Adipose tissue (tissue), 3 donors: ENCODE measurements around the gene CGNL1. TPM values are rescaled to one million over a fixed set of nuclear protein-coding genes. Genes with fewer than 3 reads are reported as not detected.

Experiments used
- H3K27ac ChIP-seq: one replicate; pipeline ENCODE4 v1.5.1; 2013; ENCODE audit warnings: low read depth, low read length
- WGBS, 3 donors: extraction: QIAGEN DNeasy Blood & Tissue Kit; methylation state at CpG; one replicate each; pipeline ENCODE4 v1.1.7; 2013; 5-methylcytosine and 5-hydroxymethylcytosine counted together
- polyA plus RNA-seq, 3 donors: library from polyadenylated mRNA; stranded (reverse); fragments of 200-250 nt; gene quantifications; one replicate each; pipeline ENCODE4 v1.2.3, GENCODE V29; 2013
- donor health status: healthy with polysubstance abuse.
- donor health status: Bipolar disorder and iron deficiency.
- donor health status: healthy.

CGNL1 gene
- polyA plus RNA-seq, 3 donors, result 2.2 to 12.9 (median 10.3) TPM

DNA sequence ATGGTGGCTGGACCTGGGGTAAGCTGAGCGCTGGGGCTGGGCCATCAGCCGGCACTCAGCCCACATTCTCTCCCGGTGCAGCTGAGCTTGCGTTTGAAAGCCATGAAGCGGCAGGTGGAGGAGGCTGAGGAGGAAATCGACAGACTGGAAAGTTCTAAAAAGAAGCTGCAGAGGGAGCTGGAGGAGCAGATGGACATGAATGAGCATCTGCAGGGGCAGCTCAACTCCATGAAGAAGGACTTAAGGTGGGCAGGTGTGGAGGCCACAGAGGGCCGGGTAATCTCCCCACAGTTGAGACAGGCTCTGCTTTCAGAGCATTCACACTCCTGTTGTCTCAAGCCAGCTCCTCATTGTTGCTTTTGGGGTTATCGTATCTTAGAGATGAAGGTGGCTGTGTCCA lies 169.7 kb downstream of the CGNL1 start:
- WGBS, 3 donors, result 90 to 93% (median 93%) methylated on average over 8 of the region's 8 CpGs
- H3K27ac ChIP-seq, result no peak overlapping the region

GRCh38 chr15:57547243-57547755 lies 171.0 kb downstream of the CGNL1 start:
- H3K27ac ChIP-seq, result no peak overlapping the region
- 87 to 89% (median 88%) methylated on average over 11 of the region's 11 CpGs for WGBS, 3 donors

DNA sequence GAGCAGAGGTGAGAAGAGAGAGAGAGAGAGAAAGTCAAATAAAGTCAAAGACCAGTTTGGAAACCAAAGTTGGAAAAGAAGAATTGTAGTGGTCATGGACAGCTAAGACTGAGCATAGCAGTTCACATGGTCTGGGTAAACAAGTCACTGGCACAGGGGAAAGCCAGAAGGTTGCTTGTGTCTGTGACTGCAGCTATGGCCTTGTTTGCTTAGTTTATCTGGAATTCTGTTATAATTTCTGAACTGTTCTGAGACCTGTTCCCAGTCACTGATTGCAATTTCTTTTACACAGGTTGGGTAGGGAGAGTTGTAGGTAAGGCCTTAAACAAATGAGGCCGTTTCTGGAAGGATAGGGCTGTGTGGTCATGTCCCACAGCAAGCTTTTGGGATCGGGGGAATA lies 172.0 kb downstream of the CGNL1 start:
- 35 to 79% (median 78%) methylated on average over 2 of the region's 2 CpGs for WGBS, 3 donors
- H3K27ac ChIP-seq, result no peak overlapping the region

GRCh38 chr15:57548835-57549234 lies 172.5 kb downstream of the CGNL1 start:
- 61 to 76% (median 72%) methylated on average over 5 of the region's 5 CpGs for WGBS, 3 donors
- H3K27ac ChIP-seq, result no peak overlapping the region

DNA sequence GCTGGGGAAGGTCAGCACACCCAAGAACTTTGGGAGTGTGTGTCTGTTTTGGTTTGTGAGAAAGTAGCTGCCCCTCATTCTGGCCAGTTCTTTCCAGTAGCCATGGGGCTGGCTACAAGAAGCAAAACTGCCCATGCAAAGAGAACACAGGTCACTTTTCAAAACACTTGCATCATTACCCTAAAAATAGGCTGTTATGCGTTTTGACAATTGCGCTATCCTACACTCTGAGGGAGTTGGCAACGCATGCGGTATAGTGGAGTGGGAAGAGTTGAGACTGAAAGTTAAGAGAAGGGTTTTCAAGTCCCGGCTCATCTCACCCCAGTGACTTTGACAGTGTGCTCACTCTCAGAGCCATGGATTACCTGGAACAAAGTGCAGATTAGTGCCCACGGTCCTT lies 173.6 kb downstream of the CGNL1 start:
- no peak overlapping the region for H3K27ac ChIP-seq

GRCh38 chr15:57550640-57551039 lies 174.3 kb downstream of the CGNL1 start:
- no peak overlapping the region for H3K27ac ChIP-seq
- WGBS, 3 donors, result 45 to 52% (median 50%) methylated on average over 4 of the region's 4 CpGs

More for the DNA sequence above, 173.6 kb downstream of the CGNL1 start:
- 74 to 83% (median 79%) methylated on average over 6 of the region's 6 CpGs for WGBS, 3 donors

- no peak overlapping the region for H3K27ac ChIP-seq
Measured at GRCh38 chr15:57551715-57552677, 175.7 kb downstream of the CGNL1 start.

GRCh38 chr15:57552678-57553334 lies 176.5 kb downstream of the CGNL1 start:
- 87 to 91% (median 90%) methylated on average over 8 of the region's 8 CpGs for WGBS, 3 donors
- H3K27ac ChIP-seq, result no peak overlapping the region

More at GRCh38 chr15:57551715-57552677, 175.7 kb downstream of the CGNL1 start:
- 65 to 68% (median 65%) methylated on average over 16 of the region's 16 CpGs for WGBS, 3 donors

GRCh38 chr15:57553526-57553925 lies 177.2 kb downstream of the CGNL1 start:
- no peak overlapping the region for H3K27ac ChIP-seq
- 92 to 97% (median 95%) methylated on average over 5 of the region's 5 CpGs for WGBS, 3 donors

DNA sequence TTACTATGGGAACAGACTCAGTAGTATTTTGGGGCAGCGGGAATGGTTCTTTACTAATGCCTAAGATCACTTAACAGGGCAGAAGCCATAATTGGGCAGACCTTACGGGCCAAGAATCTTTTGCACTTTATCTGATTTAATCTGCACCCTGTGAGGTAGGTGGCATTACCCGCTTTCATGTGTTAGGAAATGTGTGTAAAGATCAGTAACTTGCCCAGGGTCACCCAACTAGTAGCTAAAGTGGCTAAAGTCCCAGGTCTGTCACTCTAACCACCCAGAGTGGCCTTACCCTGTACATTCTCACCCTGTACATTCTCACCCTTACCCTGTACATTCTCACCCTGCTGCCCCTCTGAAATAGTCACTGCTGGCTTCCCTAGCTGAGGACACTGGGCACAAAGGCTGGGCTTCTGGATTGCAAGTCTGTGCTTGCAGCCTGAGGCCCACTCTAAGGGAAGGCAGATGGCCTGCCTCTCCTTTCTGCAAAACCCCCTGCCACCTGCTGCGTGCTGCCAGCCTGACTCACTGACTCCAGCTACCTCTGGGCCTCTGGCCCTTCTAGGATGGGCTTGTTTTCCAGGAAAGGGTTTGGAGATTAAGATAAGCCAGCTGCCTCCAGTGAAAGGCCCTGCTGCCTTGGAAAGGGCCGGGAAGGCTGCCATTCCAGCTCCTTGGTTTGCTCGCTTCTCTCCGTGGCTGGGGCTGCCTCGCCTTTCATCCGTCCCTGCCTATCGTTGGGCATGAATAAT lies 177.9 kb downstream of the CGNL1 start:
- H3K27ac ChIP-seq, result no peak overlapping the region
- 62 to 71% (median 70%) methylated on average over 10 of the region's 10 CpGs for WGBS, 3 donors

GRCh38 chr15:57554812-57555179 lies 178.5 kb downstream of the CGNL1 start:
- WGBS, 3 donors, result 75 to 76% (median 76%) methylated on average over 4 of the region's 4 CpGs
- H3K27ac ChIP-seq, result no peak overlapping the region

DNA sequence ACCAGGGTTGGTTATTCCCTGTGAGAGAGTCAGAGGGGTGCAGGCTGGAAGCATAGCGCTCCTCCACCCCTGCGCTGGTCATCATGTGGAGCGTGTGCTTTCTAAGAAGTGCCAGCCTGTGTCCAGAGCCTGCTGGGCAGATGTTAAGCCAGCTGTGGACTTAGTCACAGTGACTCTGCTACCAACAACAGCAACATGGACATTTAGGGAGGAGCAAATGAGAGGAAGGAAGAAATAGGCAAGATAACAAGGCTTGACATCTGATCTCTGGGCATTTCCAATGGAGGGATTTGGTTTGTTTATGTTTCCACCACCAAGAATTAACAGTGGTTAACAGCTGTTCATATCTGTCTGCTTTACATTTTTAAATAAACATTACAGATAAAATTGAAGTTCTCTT lies 179.0 kb downstream of the CGNL1 start:
- WGBS, 3 donors, result 95 to 98% (median 96%) methylated on average over 3 of the region's 3 CpGs
- H3K27ac ChIP-seq, result no peak overlapping the region

GRCh38 chr15:57556040-57556439 lies 179.7 kb downstream of the CGNL1 start:
- WGBS, 3 donors, result 83 to 97% (median 97%) methylated on average over 9 of the region's 9 CpGs
- no peak overlapping the region for H3K27ac ChIP-seq

- no peak overlapping the region for H3K27ac ChIP-seq
- 90 to 99% (median 98%) methylated on average over 3 of the region's 3 CpGs for WGBS, 3 donors
Measured at GRCh38 chr15:57557267-57557666, 181.0 kb downstream of the CGNL1 start.

GRCh38 chr15:57557810-57558209 lies 181.5 kb downstream of the CGNL1 start:
- H3K27ac ChIP-seq, result no peak overlapping the region
- 95 to 97% (median 96%) methylated on average over 6 of the region's 6 CpGs for WGBS, 3 donors

DNA sequence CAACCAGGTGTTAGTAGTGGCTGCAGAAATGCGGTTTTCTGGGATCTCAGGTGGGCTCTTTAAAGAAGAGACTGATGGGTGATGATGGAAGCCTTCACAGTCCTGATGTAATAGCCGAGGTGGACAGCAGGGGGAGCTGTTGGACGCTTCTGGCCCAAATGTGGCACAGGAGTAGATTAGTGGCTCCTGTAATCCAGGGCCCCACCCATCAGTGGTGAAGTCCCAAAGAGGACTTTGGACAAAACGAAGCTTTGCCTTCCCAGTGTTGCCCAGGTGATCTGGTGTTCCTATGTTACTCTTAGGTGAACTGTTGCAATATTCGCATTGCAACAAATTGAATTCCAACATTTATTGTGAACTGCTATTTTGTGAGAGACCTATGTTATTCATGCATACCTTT lies 183.6 kb downstream of the CGNL1 start:
- H3K27ac ChIP-seq, result no peak overlapping the region
- 14 to 25% (median 15%) methylated on average over 5 of the region's 5 CpGs for WGBS, 3 donors

- no peak overlapping the region for H3K27ac ChIP-seq
- 29 to 32% (median 29%) methylated on average over 9 of the region's 9 CpGs for WGBS, 3 donors
Measured at GRCh38 chr15:57561041-57561711, 184.9 kb downstream of the CGNL1 start.

DNA sequence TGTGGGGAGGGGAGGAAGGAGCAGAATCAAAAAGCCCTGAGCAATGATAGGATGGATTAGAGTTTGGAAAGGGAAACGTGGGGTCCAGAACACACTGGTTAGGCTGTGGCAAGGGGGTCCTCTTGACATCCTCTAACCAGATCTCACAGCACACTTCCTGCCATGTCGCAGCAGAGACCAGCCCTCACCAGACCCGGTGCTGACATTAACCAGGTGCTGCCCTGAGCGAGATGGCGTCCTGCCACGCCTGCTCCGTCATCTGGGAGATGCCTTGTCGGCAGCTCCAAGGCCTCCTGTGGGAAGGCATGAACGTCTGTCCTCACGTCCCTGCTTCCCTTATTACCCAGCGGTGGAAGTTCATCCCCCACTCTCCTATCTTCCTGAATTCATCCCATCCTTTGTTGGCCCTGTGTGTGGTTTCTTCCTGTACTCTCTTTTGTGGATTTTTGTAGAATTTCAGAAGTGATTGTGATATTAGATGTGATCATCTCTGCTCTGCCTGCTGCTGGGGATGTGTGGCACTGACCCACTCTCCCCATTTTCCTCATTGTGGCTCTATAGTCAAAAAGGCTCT lies 186.0 kb downstream of the CGNL1 start:
- H3K27ac ChIP-seq, result no peak overlapping the region
- WGBS, 3 donors, result 54 to 60% (median 60%) methylated on average over 11 of the region's 11 CpGs
